AG04450 (cell line): Measurements from ENCODE around the gene PSMC3IP. TPM values are rescaled to one million over a fixed set of nuclear protein-coding genes. Genes with fewer than 3 reads are reported as not detected.
"Not testable (repeated sequence)": the region's sequence is repeated elsewhere in the genome, so short reads cannot be mapped to it uniquely, and the experiment has no call there.

Experiments
- CTCF ChIA-PET: fragments of 300-600, 350-600 bp; formaldehyde crosslinking; extraction: SDS; loops from one replicate; lab custom pipeline; 2022; ENCODE audit warnings: antibody characterized with exemption, inconsistent platforms; lab: Charles Lee
- POLR2A ChIA-PET: fragments of 350-600 bp; formaldehyde crosslinking; extraction: SDS; loops from one replicate; lab custom pipeline; 2021; ENCODE audit warnings: antibody characterized with exemption, inconsistent platforms; lab: Yijun Ruan, JAX
- DNase-seq: peaks from one replicate; pipeline ENCODE4 v3.0.0-alpha.2; 2011; ENCODE audit warnings: low read depth, low spot score
- H3K27ac ChIP-seq: one replicate; pipeline ENCODE4 v1.5.1; 2012; ENCODE audit warnings: low read depth, low read length, control low read depth
- H3K27me3 ChIP-seq: one replicate; pipeline ENCODE4 v1.6.0; 2012; ENCODE audit warnings: low read length; ENCODE audit not compliant: control insufficient read depth, insufficient read depth
- H3K4me3 ChIP-seq: 2 replicates; pipeline ENCODE4 v1.5.1; 2011; ENCODE audit warnings: mild to moderate bottlenecking, low read depth, low read length, control low read depth
- H3K9me3 ChIP-seq: 2 replicates; pipeline ENCODE4 v1.5.1; 2012; ENCODE audit warnings: low read length; ENCODE audit not compliant: control insufficient read depth, insufficient read depth
- CTCF ChIP-seq: IDR thresholded peaks from 2 replicates; pipeline ENCODE4 v1.5.1; 2011; ENCODE audit warnings: low read depth, low read length, control low read depth, inconsistent platforms
- polyA plus RNA-seq: library from polyadenylated mRNA; depleted of rRNA; stranded (reverse); fragments of >200 nt; gene quantifications from 2 replicates; pipeline ENCODE4 v1.2.3, GENCODE V29; 2011

PSMC3IP gene
- polyA plus RNA-seq, 1 experiment = 5.1 TPM

GRCh38 chr17:42548070-42548837 is 29.3 kb downstream of the PSMC3IP start:
- no peaks in the 10 kb centered on the region; the same call in 1 of the 2 replicates for H3K9me3 ChIP-seq
- no peak overlapping the region for H3K27ac ChIP-seq
- POLR2A ChIA-PET = interaction anchor here (1.9 kb wide), 1 partner anchor 12 kb away, joined by 7 read pairs; the partner anchor contains the start of gene NAGLU
- CTCF ChIA-PET = no interaction called here
- no peaks in the 10 kb centered on the region for H3K27me3 ChIP-seq
- DNase-seq = no peak
- no peak overlapping the region for H3K4me3 ChIP-seq
- TF ChIP-seq CTCF = peak; percentile 17; the same call in 1 of the 2 replicates

GRCh38 chr17:42547698-42548069 is 29.8 kb downstream of the PSMC3IP start:
- ChIA-PET POLR2A (interaction anchor here (1.9 kb wide), 1 partner anchor 11 kb away, joined by 7 read pairs; the partner anchor contains the start of gene NAGLU), CTCF (no interaction called here)
- no peak for TF ChIP-seq CTCF
- H3K27me3 ChIP-seq = no peaks in the 10 kb centered on the region
- DNase-seq = no peak
- H3K4me3 ChIP-seq = no peak overlapping the region
- no peak overlapping the region for H3K27ac ChIP-seq
- no peaks in the 10 kb centered on the region; the same call in 1 of the 2 replicates for H3K9me3 ChIP-seq

GRCh38 chr17:42547001-42547461 is 30.5 kb downstream of the PSMC3IP start:
- Histone ChIP-seq H3K27me3 (no peaks in the 10 kb centered on the region), H3K27ac (no peak overlapping the region), H3K4me3 (no peak overlapping the region), H3K9me3 (no peaks in the 10 kb centered on the region; the same call in 1 of the 2 replicates)
- DNase-seq = no peak
- CTCF ChIA-PET = no interaction called here
- POLR2A ChIA-PET = interaction anchor here (1.9 kb wide), 1 partner anchor 11 kb away, joined by 7 read pairs; the partner anchor contains the start of gene NAGLU
- TF ChIP-seq CTCF = no peak

GRCh38 chr17:42545755-42546505 is 31.6 kb downstream of the PSMC3IP start:
- H3K27ac ChIP-seq, CTCF ChIA-PET, DNase-seq, H3K9me3 ChIP-seq, H3K27me3 ChIP-seq, H3K4me3 ChIP-seq: not testable (repeated sequence)
- POLR2A ChIA-PET = interaction anchor here (0.6 to 0.9 kb wide), 3 partner anchors 9 to 231 kb away, joined by 3 to 4 read pairs (median 3); partner anchors contain the start of gene NAGLU

GRCh38 chr17:42544874-42545283 is 32.6 kb downstream of the PSMC3IP start:
- Histone ChIP-seq H3K27ac (no peak overlapping the region), H3K9me3 (no peaks in the 10 kb centered on the region; the same call in 1 of the 2 replicates), H3K27me3 (no peaks in the 10 kb centered on the region), H3K4me3 (no peak overlapping the region)
- POLR2A ChIA-PET = interaction anchor here (0.9 kb wide), 1 partner anchor 8 kb away, joined by 3 read pairs; the partner anchor contains the start of gene NAGLU
- DNase-seq = no peak
- CTCF ChIA-PET = no interaction called here
- no peak for TF ChIP-seq CTCF
